AG04449 (cell line): ENCODE measurements around the gene TLCD1.

Source experiments
- CTCF ChIA-PET: fragments of 350-600 bp; formaldehyde crosslinking; extraction: SDS; loops from one replicate; lab custom pipeline; 2021; ENCODE audit warnings: antibody characterized with exemption; lab: Yijun Ruan, JAX
- POLR2A ChIA-PET: fragments of 400-600, 350-600 bp; formaldehyde crosslinking; extraction: SDS; loops from one replicate; lab custom pipeline; 2020; ENCODE audit warnings: antibody characterized with exemption, inconsistent platforms; lab: Yijun Ruan, JAX
- DNase-seq: peaks from one replicate; pipeline ENCODE4 v3.0.0-alpha.2; 2010; ENCODE audit warnings: low read depth, low spot score
- H3K4me3 ChIP-seq: 2 replicates; pipeline ENCODE4 v1.5.1; 2011; ENCODE audit warnings: low read depth, mild to moderate bottlenecking, control low read depth, low read length
- CTCF ChIP-seq: IDR thresholded peaks from one replicate; pipeline ENCODE4 v1.5.1; 2011; ENCODE audit warnings: mild to moderate bottlenecking, moderate library complexity, low read length, control low read depth, inconsistent platforms; ENCODE audit not compliant: insufficient read depth; ENCODE audit errors: missing control alignments

The TLCD1 gene

GRCh38 chr17:28693869-28694268 is 32.2 kb downstream of the TLCD1 start:
- H3K4me3 ChIP-seq: no peak overlapping the region
- POLR2A ChIA-PET: interaction anchor here (1.2 kb wide), 1 partner anchor 13 kb away, joined by 3 read pairs; no protein-coding TSS in a partner anchor
- CTCF ChIA-PET: interaction anchor here (0.8 to 2.1 kb wide), 2 partner anchors 46 to 47 kb away, joined by 3 to 4 read pairs; no protein-coding TSS in a partner anchor
- DNase-seq: no peak
- no peak for TF ChIP-seq CTCF

GRCh38 chr17:28689011-28689410 is 37.0 kb downstream of the TLCD1 start:
- ChIA-PET POLR2A (no interaction called here), CTCF (no interaction called here)
- H3K4me3 ChIP-seq: no peak overlapping the region
- no peak for DNase-seq
- TF ChIP-seq CTCF: no peak

- POLR2A ChIA-PET: no interaction called here
- H3K4me3 ChIP-seq: no peak overlapping the region
- no peak for TF ChIP-seq CTCF
- CTCF ChIA-PET: interaction anchor here (0.6 kb wide), 1 partner anchor 68 kb away, joined by 3 read pairs; no protein-coding TSS in a partner anchor
- no peak for DNase-seq
Measured at GRCh38 chr17:28688481-28688880, 37.6 kb downstream of the TLCD1 start.

GRCh38 chr17:28686296-28686695 is 39.7 kb downstream of the TLCD1 start:
- CTCF ChIA-PET: interaction anchor here (1.0 kb wide), 1 partner anchor 10 kb away, joined by 4 read pairs; no protein-coding TSS in a partner anchor

GRCh38 chr17:28685366-28685765 is 40.7 kb downstream of the TLCD1 start:
- TF ChIP-seq CTCF: no peak
- no peak overlapping the region for H3K4me3 ChIP-seq
- CTCF ChIA-PET: interaction anchor here (1.7 kb wide), 1 partner anchor 10 kb away, joined by 4 read pairs; no protein-coding TSS in a partner anchor
- POLR2A ChIA-PET: no interaction called here
- DNase-seq: no peak

More at GRCh38 chr17:28686296-28686695, 39.7 kb downstream of the TLCD1 start:
- DNase-seq: no peak
- no peak overlapping the region for H3K4me3 ChIP-seq
- TF ChIP-seq CTCF: no peak
- POLR2A ChIA-PET: no interaction called here

- no peak for DNase-seq
- TF ChIP-seq CTCF: no peak
- no peak overlapping the region for H3K4me3 ChIP-seq
- POLR2A ChIA-PET: no interaction called here
- CTCF ChIA-PET: interaction anchor here (1.7 kb wide), 1 partner anchor 10 kb away, joined by 4 read pairs; no protein-coding TSS in a partner anchor
Measured at GRCh38 chr17:28684963-28685362, 41.1 kb downstream of the TLCD1 start.
